HG03175 (cell line): ENCODE measurements around the gene RNF180.

Source experiments
- ATAC-seq: cut with Tn5 transposase; IDR thresholded peaks from one replicate; pipeline ENCODE4 v1.9.1; 2021; ENCODE audit warnings: mild to moderate bottlenecking, moderate library complexity; ENCODE audit not compliant: unreplicated experiment

The RNF180 gene

GRCh38 chr5:64165500-64166200 is at the start of gene RNF180:
Gene RNF180 (plus strand): TSS chr5:64165843. CDS start chr5:64200808, 34,965 bp downstream.
- ATAC-seq = no peak

- no peak for ATAC-seq
Measured at GRCh38 chr5:64125521-64125920, 40.1 kb upstream of the RNF180 start.

- ATAC-seq = no peak
Measured at GRCh38 chr5:64126202-64126741, 39.4 kb upstream of the RNF180 start.

GRCh38 chr5:64140018-64140417 is 25.6 kb upstream of the RNF180 start:
- no peak for ATAC-seq

GRCh38 chr5:64144425-64145215 is 21.0 kb upstream of the RNF180 start:
- no peak for ATAC-seq

GRCh38 chr5:64145216-64145895 is 20.3 kb upstream of the RNF180 start:
- no peak for ATAC-seq

- no peak for ATAC-seq
Measured at GRCh38 chr5:64147379-64147778, 18.3 kb upstream of the RNF180 start.

- ATAC-seq = peak; percentile 52
Measured at GRCh38 chr5:64147849-64148441, 17.7 kb upstream of the RNF180 start.

- no peak for ATAC-seq
Measured at GRCh38 chr5:64149268-64149667, 16.4 kb upstream of the RNF180 start.

- no peak for ATAC-seq
Measured at GRCh38 chr5:64149857-64150521, 15.7 kb upstream of the RNF180 start.

- ATAC-seq = no peak
Measured at GRCh38 chr5:64156261-64156660, 9.4 kb upstream of the RNF180 start.

- ATAC-seq = no peak
Measured at GRCh38 chr5:64158827-64159226, 6.8 kb upstream of the RNF180 start.

- ATAC-seq = no peak
Measured at GRCh38 chr5:64160201-64160600, 5.4 kb upstream of the RNF180 start.

- ATAC-seq = peak; percentile 70
Measured at GRCh38 chr5:64161420-64161819, 4.2 kb upstream of the RNF180 start.

GRCh38 chr5:64163135-64163534 is 2.5 kb upstream of the RNF180 start:
- ATAC-seq = no peak

- no peak for ATAC-seq
Measured at GRCh38 chr5:64163746-64164145, 1.9 kb upstream of the RNF180 start.

GRCh38 chr5:64164166-64164565 is 1.5 kb upstream of the RNF180 start:
- ATAC-seq = no peak

- no peak for ATAC-seq
Measured at GRCh38 chr5:64165160-64165499, 513 bp upstream of the RNF180 start.

GRCh38 chr5:64166201-64166959 is 737 bp downstream of the RNF180 start:
- no peak for ATAC-seq

- no peak for ATAC-seq
Measured at GRCh38 chr5:64176301-64176700, 10.7 kb downstream of the RNF180 start.
